Upper lobe of left lung (tissue), 6 donors: ENCODE data around the gene LMCD1. TPM values are rescaled to one million over a fixed set of nuclear protein-coding genes. Genes with fewer than 3 reads are reported as not detected.

ENCODE experiments used
- ATAC-seq, 2 donors: fragments of 200-7000 bp; cut with Tn5 transposase; one replicate each; pipeline ENCODE4 v1.9.1; 2022; ENCODE audit warnings: mild to moderate bottlenecking in 2 of 2, moderate library complexity in 2 of 2; ENCODE audit not compliant: low FRiP score in 2 of 2
- DNase-seq, 2 donors: peaks; one replicate each; pipeline ENCODE4 v3.0.0-alpha.2; 2019 to 2020
- H3K27ac ChIP-seq, 4 donors: fragments of 200-600 bp; sonication (generic); one replicate each; pipeline ENCODE4 v1.5.1; 2016 to 2019
- H3K27me3 ChIP-seq, 4 donors: fragments of 200-600 bp; sonication (generic); one replicate each; pipeline ENCODE4 v1.5.1; 2017 to 2019
- H3K36me3 ChIP-seq, 4 donors: fragments of 200-600 bp; sonication (generic); one replicate each; pipeline ENCODE4 v1.5.1; 2016 to 2019
- H3K4me1 ChIP-seq, 4 donors: fragments of 200-600 bp; sonication (generic); one replicate each; pipeline ENCODE4 v1.5.1; 2018 to 2019
- H3K4me3 ChIP-seq, 4 donors: fragments of 200-600 bp; sonication (generic); one replicate each; pipeline ENCODE4 v1.5.1; 2017 to 2019; ENCODE audit warnings: mild to moderate bottlenecking in 2 of 4, moderate library complexity in 1 of 4
- H3K9me3 ChIP-seq, 4 donors: fragments of 200-600 bp; sonication (generic); one replicate each; pipeline ENCODE4 v1.5.1; 2018 to 2019
- CTCF ChIP-seq, 6 experiments: fragments of 450-650 bp in 4 of 6; fragments of 200-600 bp in 2 of 6; sonication (generic) in 2 of 6; IDR thresholded peaks; one replicate each; pipeline ENCODE4 v1.5.1; 2016 to 2019; ENCODE audit warnings: antibody characterized with exemption in 6 of 6
- EP300 ChIP-seq, 4 donors: sonication (generic); formaldehyde crosslinking; IDR thresholded peaks; one replicate each; pipeline ENCODE4 v1.5.1; 2017; ENCODE audit warnings: antibody characterized with exemption in 4 of 4, control low read depth in 2 of 4
- POLR2A ChIP-seq, 4 donors: fragments of 450-650 bp; IDR thresholded peaks; one replicate each; pipeline ENCODE4 v1.5.1; 2016 to 2017; ENCODE audit warnings: antibody characterized with exemption in 4 of 4, mild to moderate bottlenecking in 2 of 4
- POLR2AphosphoS5 ChIP-seq, 2 donors: sonication (generic); formaldehyde crosslinking; IDR thresholded peaks; one replicate each; pipeline ENCODE4 v1.5.1; 2017; ENCODE audit warnings: antibody characterized with exemption in 2 of 2
- WGBS, 2 donors: methylation state at CpG; one replicate each; pipeline ENCODE4 v1.1.5; 2017 to 2018; 5-methylcytosine and 5-hydroxymethylcytosine counted together
- total RNA-seq, 6 donors: library from RNA; depleted of rRNA in 4 of 6; stranded (reverse); fragments of >200 nt in 4 of 6; gene quantifications; one replicate each; pipeline versions ENCODE4 v1.1.0 to v1.2.1, GENCODE V29; 2016 to 2021
- donor health status: DM: no; HTN: no; CAD: no; lungs with moderate emphysema.
- donor health status: DM: no; HTN: yes; CAD: no; lungs with severe emphysema.

LMCD1 gene
- total RNA-seq, 6 donors from 2014 or later: 47.4 to 269 (median 118) TPM

GRCh38 chr3:8536096-8537056, 34.8 kb downstream of the LMCD1 start:
- TF ChIP-seq CTCF (IDR thresholded peaks at IDR 0.05): no peak
- TF ChIP-seq POLR2AphosphoS5 (IDR thresholded peaks at IDR 0.05): no peak
- Histone ChIP-seq H3K4me1 (peaks cover 21 to 49% (median 38%) of the 10 kb centered on the region in 4 donors), H3K27ac (peak overlapping the region in 2 of 4 donors; percentile 19 to 54)

DNA sequence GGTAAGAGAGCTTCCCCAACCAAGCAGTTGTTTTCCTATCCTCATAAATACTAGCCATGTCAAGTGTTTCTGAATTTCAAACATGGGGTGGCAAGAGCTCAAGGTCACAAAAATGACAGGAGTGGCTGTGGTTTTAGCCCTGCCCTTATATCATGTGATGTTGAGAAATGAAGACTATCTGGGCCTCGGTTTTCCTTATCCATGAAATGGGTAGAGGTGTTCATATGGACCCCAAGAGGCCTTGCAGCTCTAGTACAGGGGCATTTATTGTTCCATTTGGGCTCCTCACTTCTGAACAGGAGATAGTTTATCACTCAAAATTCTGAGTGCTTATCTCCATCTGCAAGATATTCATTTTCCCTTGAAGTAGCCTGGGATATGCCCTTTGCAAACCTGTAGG, 35.8 kb downstream of the LMCD1 start:
- H3K27me3 ChIP-seq: no peaks in the 10 kb centered on the region
- 82 to 94% methylated on average over 1 of the region's 1 CpG for WGBS, 2 donors
- H3K36me3 ChIP-seq: peaks cover 0 to 60% (median 23%) of the 10 kb centered on the region in 4 donors
- DNase-seq: no peak
- no peak overlapping the region for H3K4me3 ChIP-seq
- peaks cover 21 to 45% (median 33%) of the 10 kb centered on the region in 4 donors for H3K4me1 ChIP-seq
- no peaks in the 10 kb centered on the region for H3K9me3 ChIP-seq
- ATAC-seq: no peak
- H3K27ac ChIP-seq: peak overlapping the region in 2 of 4 donors; percentile 31 to 37
- TF ChIP-seq CTCF (IDR thresholded peaks at IDR 0.05) (no peak), POLR2A (IDR thresholded peaks at IDR 0.05) (no peak), EP300 (IDR thresholded peaks at IDR 0.05) (no peak), POLR2AphosphoS5 (IDR thresholded peaks at IDR 0.05) (no peak)

More at GRCh38 chr3:8536096-8537056, 34.8 kb downstream of the LMCD1 start:
- Histone ChIP-seq H3K36me3 (peaks cover 0 to 50% (median 21%) of the 10 kb centered on the region in 4 donors), H3K9me3 (no peaks in the 10 kb centered on the region), H3K4me3 (no peak overlapping the region), H3K27me3 (no peaks in the 10 kb centered on the region)
- no peak for DNase-seq
- WGBS, 2 donors: 66 to 72% methylated on average over 8 of the region's 8 CpGs
- ATAC-seq: no peak

DNA sequence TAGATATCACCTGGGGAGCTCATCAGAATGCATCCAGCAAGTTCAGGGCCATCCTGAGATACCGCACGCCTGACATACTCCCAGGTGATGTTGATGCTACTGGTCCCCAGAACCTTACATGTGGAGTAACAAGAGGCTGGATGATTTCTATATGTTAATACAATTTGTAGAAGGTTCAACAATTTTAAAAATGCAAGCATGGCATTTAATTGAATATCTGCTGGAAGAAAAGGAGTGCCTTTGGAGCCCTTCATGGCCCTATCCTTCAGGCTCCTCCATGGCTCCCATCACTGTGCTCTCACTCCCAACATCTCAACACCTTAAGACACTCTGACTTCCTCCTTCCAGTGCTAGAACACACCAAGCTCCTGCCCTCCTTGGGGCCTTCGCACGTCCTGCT, 36.6 kb downstream of the LMCD1 start:
- Histone ChIP-seq H3K4me3 (no peak overlapping the region), H3K27me3 (no peaks in the 10 kb centered on the region), H3K4me1 (peaks cover 15 to 41% (median 26%) of the 10 kb centered on the region in 4 donors), H3K27ac (peak overlapping the region in 1 of 4 donors; percentile 31), H3K36me3 (peaks cover 0 to 63% (median 24%) of the 10 kb centered on the region in 4 donors), H3K9me3 (no peaks in the 10 kb centered on the region)
- 88 to 89% methylated on average over 4 of the region's 4 CpGs for WGBS, 2 donors
- ATAC-seq: no peak
- DNase-seq: no peak
- TF ChIP-seq EP300 (IDR thresholded peaks at IDR 0.05) (no peak), POLR2AphosphoS5 (IDR thresholded peaks at IDR 0.05) (no peak), CTCF (IDR thresholded peaks at IDR 0.05) (no peak), POLR2A (IDR thresholded peaks at IDR 0.05) (no peak)

GRCh38 chr3:8538913-8539312, 37.3 kb downstream of the LMCD1 start:
- DNase-seq: no peak
- Histone ChIP-seq H3K36me3 (peaks cover 0 to 70% (median 26%) of the 10 kb centered on the region in 4 donors), H3K27ac (peak overlapping the region in 1 of 4 donors; percentile 60), H3K4me3 (no peak overlapping the region), H3K27me3 (no peaks in the 10 kb centered on the region), H3K9me3 (no peaks in the 10 kb centered on the region), H3K4me1 (peaks cover 11 to 40% (median 20%) of the 10 kb centered on the region in 4 donors)
- ATAC-seq: no peak
- TF ChIP-seq POLR2A (IDR thresholded peaks at IDR 0.05): no peak
- no peak for TF ChIP-seq CTCF (IDR thresholded peaks at IDR 0.05)
- no peak for TF ChIP-seq POLR2AphosphoS5 (IDR thresholded peaks at IDR 0.05)
- no peak for TF ChIP-seq EP300 (IDR thresholded peaks at IDR 0.05)
- 84 to 90% methylated on average over 3 of the region's 3 CpGs for WGBS, 2 donors
